Activated CD4-positive, alpha-beta T cell treated with anti-CD3 and anti-CD28 coated beads, Interleukin-2, amount 50 U/mL, for 48 hours (primary cell): Measurements from ENCODE around the gene NCF2.

Experiments
- DNase-seq, 2 experiments: peaks; one replicate each; pipeline ENCODE4 v3.0.0-alpha.2; 2020

Gene NCF2

GRCh38 chr1:183611021-183611420, 20.8 kb upstream of the NCF2 start:
- DNase-seq: no peak

DNA sequence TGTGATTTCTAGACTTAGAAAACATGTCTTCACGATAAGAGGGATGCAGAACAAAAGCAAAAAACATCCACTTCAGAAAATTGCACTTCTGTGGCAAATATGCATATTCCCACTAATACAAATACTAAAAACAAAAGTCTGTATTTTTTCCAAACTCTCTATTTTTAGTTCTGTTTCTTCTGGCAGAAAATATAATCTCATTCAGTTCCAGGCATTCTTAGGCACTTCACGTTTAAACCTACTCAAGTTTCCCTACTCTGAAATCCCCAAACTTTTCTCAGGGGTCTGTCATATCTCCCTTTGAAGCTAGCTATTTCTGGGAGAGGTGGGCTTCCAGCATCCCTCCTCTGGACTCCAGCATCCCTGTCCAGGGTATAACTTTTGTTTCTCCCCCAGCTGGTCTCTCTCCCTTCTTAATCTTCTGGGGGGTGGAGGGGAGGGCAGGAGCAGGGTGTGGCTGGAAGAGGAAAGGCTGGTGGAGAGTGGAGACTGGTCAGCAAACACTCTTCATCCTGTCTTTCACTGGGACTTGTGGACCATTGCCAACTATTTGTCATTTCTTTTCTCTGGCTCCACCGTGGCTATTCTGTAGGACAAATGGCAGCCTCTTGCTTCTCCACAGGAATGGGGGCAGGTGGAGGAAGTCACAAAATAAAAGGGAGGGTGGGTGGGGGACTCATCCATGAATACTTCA, 19.6 kb upstream of the NCF2 start:
- DNase-seq: no peak

- no peak for DNase-seq
Measured at GRCh38 chr1:183609313-183609712, 19.1 kb upstream of the NCF2 start.

DNA sequence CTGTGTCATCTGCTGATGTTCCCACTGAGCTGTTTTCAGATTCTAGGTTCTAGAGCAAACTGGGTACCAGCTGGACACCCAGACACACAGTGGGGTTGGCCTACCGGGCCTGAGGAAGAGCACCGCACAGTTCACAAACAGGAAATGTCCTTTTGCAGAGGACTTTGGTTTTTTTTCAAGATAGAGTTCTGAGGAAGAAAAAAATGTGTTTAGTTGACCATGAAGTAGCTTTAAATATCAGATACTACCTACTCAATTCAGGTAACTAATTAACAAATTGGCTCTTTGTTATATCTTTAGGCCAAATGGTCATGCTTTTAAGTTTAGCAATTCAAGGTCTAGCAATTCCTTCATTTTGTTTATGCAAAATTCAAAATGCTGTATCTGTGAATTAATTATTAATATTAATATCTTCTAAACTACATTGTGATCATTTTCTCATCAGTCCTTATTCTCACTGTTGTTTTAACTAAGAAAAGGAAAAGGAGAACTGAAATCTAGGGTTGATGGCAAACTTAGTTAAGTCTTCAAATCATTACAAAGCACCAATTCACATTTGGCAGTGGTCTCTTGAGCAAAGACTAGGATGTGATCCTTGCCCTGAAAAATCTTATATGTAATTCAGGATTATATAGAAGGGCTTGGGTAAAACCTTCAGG, 17.2 kb upstream of the NCF2 start:
- no peak for DNase-seq

DNA sequence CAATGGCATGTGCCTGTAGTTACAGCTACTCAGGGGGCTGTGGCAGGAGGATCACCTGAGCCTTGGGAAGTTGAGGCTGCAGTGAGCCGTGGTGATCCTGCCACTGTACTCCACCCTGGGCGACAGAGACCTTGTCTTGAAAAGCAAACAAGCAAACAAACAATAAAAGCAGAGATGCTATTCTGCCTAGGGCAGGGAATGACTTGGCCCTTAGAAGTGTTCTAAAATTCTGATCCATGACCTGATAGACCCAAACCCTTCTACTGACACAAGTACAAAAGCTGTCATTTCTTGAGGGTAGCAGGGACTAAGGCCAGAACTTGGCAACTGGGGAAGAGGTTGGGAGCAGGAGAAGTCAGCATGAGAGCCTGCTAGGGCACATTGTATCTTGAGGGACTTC, 15.6 kb upstream of the NCF2 start:
- DNase-seq: no peak

GRCh38 chr1:183604815-183605214, 14.6 kb upstream of the NCF2 start:
- DNase-seq: no peak

DNA sequence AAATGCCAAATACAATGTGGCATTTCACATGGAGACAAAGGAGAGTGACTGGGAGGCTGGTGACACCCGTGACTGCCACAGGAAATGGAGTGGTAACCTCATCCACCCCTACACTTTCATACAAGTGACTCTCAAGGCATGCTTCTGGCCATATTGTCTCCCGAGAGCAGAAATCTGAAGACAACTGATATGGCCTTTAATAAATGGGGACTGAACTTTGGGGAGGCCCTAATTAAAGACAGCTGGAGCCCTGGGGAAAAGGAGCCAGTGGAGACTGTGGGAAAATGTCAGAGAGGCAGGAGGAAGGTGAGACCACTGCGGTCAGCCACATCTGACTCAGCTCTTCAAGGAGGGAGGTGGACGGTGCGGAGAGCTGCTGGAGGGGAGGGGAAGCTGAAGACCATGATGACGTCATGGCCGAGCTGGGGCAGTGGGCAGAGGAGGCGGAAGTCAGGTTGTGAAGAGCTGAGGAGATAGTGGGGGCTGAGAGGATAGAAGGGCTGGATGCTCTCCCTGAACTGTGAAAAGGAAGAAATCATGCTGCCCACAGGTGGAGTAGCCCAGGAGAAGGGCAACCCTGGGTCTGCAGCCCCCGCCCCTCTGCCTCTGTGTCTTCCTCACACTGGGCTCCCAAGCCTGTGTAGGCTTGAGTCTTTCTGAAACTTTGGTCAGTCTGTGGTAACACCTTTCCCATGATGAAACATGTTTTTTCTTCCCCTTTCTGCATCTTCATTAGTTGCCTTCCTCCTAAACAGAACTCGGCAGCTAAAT, 14.0 kb upstream of the NCF2 start:
- no peak for DNase-seq

DNA sequence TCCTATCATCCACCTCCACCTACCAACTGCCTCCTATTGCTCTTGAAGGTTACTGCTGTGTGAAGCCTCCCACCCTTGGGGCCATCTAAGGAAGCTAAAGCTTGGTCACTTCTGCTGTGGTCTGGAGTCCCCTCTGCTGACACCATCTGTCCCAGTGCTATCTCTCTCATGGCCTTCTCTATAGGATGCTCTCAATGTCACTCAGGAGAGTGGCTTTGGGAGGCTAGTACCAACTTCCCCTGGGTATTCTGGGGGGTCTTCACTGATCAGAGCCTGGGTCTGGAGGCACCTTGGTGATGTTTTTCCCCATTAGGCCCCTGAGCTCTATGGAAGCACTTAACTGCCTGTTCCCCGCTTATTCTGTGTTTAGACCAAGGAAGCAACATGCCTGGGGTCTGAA, 12.3 kb upstream of the NCF2 start:
- no peak for DNase-seq

DNA sequence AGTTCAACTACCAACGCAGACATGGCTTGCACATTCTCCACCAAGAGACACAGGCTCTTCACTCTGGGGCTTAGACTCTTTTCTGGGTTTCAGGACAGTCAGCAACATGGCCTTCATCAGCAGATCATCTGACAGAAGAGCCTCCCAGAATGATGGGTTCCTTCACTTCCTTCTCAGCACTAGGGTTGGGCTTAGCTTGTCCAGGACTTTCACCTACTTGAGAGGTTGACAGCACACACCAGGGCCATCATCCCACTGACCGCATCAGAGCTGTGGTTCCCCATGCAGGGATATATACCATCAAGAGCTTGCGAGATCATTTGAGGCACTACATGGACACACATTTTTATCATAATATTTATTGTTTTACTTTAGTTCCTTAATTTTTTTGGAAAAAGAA, 10.4 kb upstream of the NCF2 start:
- no peak for DNase-seq

DNA sequence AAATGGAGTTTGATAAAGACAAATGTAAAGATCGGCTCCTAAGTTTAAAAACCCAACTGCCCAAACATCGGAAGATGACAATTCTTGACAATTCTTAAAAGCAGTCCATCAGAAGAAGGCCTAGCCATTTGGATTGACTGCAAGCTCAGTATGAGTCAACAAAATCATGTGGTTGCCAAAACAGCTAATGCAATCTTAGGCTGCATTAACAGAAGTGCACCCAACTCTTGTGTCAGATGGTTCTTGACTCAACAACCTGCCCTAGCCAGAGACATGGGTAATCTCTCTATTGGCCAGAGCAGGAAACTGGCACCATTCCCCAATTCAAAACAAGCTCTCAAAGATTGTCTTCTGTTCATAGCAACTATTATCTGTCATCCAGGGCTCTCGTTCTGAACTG, 9.9 kb upstream of the NCF2 start:
- DNase-seq: no peak

- DNase-seq: no peak
Measured at GRCh38 chr1:183598386-183598785, 8.1 kb upstream of the NCF2 start.

GRCh38 chr1:183597656-183598347, 7.5 kb upstream of the NCF2 start:
- no peak for DNase-seq

- DNase-seq: no peak
Measured at GRCh38 chr1:183596500-183596899, 6.2 kb upstream of the NCF2 start.

GRCh38 chr1:183595537-183595936, 5.3 kb upstream of the NCF2 start:
- DNase-seq: no peak

GRCh38 chr1:183593356-183593755, 3.1 kb upstream of the NCF2 start:
- DNase-seq: no peak

GRCh38 chr1:183592733-183593132, 2.5 kb upstream of the NCF2 start:
- no peak for DNase-seq

- no peak for DNase-seq
Measured at GRCh38 chr1:183589874-183590243, 400 bp downstream of the NCF2 start.

DNA sequence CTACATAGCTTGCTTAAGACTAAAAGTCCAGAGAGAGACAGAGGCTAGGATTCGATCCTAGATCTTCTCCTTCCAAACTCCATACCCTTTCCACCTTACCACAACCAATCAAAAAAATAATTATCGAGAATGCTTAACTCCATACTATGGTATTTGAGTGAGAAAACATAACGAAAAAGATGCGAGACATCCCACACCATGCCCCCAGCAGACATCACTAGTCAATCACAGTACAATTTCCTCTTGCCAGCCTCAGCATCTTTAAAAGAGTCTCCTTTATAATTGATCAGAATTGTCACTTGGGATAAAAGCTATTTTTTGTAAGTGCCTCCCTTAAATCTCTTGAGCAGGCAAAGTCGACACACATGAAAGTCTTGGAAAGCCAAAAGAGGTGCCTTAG, 875 bp downstream of the NCF2 start:
- DNase-seq: no peak

GRCh38 chr1:183588827-183589226, 1.4 kb downstream of the NCF2 start:
- no peak for DNase-seq

- DNase-seq: no peak
Measured at GRCh38 chr1:183586926-183587325, 3.3 kb downstream of the NCF2 start.

- no peak for DNase-seq
Measured at GRCh38 chr1:183586455-183586854, 3.8 kb downstream of the NCF2 start.

DNA sequence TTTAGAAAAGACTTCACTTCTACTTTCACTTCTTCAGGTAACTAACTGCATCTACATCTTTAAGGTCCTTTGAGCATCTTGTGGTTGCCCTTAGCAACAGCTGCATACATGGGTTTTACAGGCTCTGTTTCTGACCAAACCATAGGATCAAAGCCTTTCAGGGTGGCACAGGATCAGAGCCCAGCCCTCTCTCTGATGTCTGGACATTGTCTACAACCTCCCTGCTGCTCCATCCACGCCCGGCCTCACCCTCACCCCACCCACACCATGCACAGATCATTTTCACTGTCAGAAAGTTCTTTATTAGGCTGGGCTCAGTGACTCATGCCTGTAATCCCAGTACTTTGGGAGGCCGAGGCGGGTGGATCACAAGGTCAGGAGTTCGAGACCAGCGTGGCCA, 5.2 kb downstream of the NCF2 start:
- no peak for DNase-seq

DNA sequence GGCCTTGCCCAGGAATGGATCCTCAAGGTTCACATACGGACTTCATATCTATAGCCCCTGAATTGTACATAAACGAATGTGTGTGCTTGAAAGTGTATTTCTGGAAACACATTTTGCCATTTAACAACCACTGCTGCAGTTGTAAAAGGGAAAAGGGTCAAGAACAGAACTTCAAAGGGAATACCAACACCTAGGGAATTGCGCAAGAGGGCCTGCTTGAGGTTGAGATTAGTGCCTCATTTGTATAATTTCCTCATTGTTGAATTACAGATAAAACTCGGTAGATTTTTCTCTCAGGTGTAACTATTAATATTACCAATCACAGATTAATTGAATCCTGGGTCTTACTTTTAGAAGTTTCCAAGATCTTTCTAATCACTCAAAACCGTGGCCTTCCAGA, 6.1 kb downstream of the NCF2 start:
- no peak for DNase-seq

GRCh38 chr1:183583466-183583865, 6.8 kb downstream of the NCF2 start:
- no peak for DNase-seq
